ACC112 (cell line): Measurements from ENCODE around the gene AMH.

Source experiments
- H2AFZ ChIP-seq: fragments of 200-600 bp; sonication (generic); one replicate; pipeline ENCODE4 v1.6.0; 2017; ENCODE audit warnings: antibody characterized with exemption, low read length; ENCODE audit not compliant: unreplicated experiment
- H3K27ac ChIP-seq: fragments of 200-600 bp; sonication (generic); 2 replicates; pipeline ENCODE4 v1.5.1; 2014; ENCODE audit warnings: low read depth, mild to moderate bottlenecking, antibody characterized with exemption, low read length, moderate library complexity
- H3K27me3 ChIP-seq: fragments of 200-600 bp; sonication (generic); 2 replicates; pipeline ENCODE4 v1.6.1; 2014; ENCODE audit warnings: mild to moderate bottlenecking, antibody characterized with exemption, low read length, moderate library complexity, mixed read lengths; ENCODE audit not compliant: insufficient read depth
- H3K36me3 ChIP-seq: fragments of 200-600 bp; sonication (generic); 2 replicates; pipeline ENCODE4 v1.6.1; 2016; ENCODE audit warnings: mild to moderate bottlenecking, antibody characterized with exemption, low read length, moderate library complexity, mixed read lengths; ENCODE audit not compliant: insufficient read depth
- H3K4me1 ChIP-seq: fragments of 200-600 bp; sonication (generic); one replicate; pipeline ENCODE4 v1.6.1; 2016; ENCODE audit warnings: low read length, mixed read lengths; ENCODE audit not compliant: insufficient read depth, unreplicated experiment, control insufficient read depth
- H3K4me3 ChIP-seq: fragments of 200-600 bp; sonication (generic); 2 replicates; pipeline ENCODE4 v1.5.1; 2014; ENCODE audit warnings: mild to moderate bottlenecking, low read depth, low read length
- H3K79me2 ChIP-seq: fragments of 200-600 bp; sonication (generic); one replicate; pipeline ENCODE4 v1.6.0; 2016; ENCODE audit warnings: low read length; ENCODE audit not compliant: control insufficient read depth, unreplicated experiment, insufficient read depth

The AMH gene

DNA sequence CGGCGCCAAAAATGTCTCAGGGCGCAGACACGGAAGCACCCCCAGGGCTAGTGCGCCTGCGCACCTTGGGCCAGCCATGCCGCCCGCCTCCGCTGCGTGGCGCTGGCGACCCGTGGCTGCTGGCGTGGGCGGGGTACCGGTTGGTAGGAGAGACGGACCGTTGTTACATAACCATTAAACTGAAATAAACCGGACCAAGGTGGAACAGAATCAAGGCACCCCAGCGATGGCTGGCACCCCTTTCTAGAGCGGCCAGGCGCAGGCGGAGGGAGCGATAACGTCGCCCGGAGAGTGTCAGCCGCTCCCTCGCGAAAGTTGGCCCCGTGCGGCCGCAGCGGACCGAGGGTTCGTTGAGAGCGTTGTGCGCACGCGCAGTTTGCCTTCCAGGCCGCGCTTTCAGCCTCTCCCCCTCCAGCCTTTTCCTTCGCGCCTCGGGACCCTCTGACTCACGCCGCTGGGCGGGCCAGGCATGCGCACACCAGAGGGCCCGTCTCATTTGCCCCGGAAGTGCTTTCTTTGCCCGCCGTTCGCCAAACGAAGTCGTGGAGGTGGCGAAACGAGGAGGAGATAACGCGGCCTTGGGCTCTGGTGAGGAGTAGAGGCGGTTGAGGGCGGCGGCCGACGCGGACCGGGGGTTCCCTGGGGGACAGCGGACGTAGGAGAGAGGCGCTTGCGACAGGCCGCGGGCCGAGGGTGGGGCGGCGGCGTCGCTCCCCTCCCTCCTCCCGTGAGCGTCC lies 12.6 kb upstream of the AMH start, which contains the start of the genes PLEKHJ1 and SF3A2:
TSS of gene PLEKHJ1 (minus strand) at position 16 of the 737 bp plus-strand sequence. CDS start 81 bp downstream, outside the sequence.
TSS of gene SF3A2 (plus strand) at position 511 of the 737 bp plus-strand sequence. CDS start 6,595 bp downstream, outside the sequence.
- Histone ChIP-seq H3K4me1 (peaks cover 24% of the 10 kb centered on the region), H3K79me2 (peaks cover 77% of the 10 kb centered on the region), H3K36me3 (no peaks in the 10 kb centered on the region), H2AFZ (peak within 1 kb of the TSS; percentile 58), H3K27me3 (no peaks in the 10 kb centered on the region), H3K27ac (peak within 1 kb of the TSS; percentile 91), H3K4me3 (peak within 1 kb of the TSS; percentile 94)

GRCh38 chr19:2237051-2237868 lies 11.9 kb upstream of the AMH start:
- H3K36me3 ChIP-seq, result no peaks in the 10 kb centered on the region
- H3K27ac ChIP-seq, result peak overlapping the region; percentile 91
- peaks cover 24% of the 10 kb centered on the region for H3K4me1 ChIP-seq
- H3K79me2 ChIP-seq, result peaks cover 85% of the 10 kb centered on the region
- H2AFZ ChIP-seq, result no peak overlapping the region
- no peaks in the 10 kb centered on the region for H3K27me3 ChIP-seq
- H3K4me3 ChIP-seq, result peak overlapping the region; percentile 94

- no peaks in the 10 kb centered on the region for H3K27me3 ChIP-seq
- peaks cover 24% of the 10 kb centered on the region for H3K4me1 ChIP-seq
- peak overlapping the region; percentile 94 for H3K4me3 ChIP-seq
- no peak overlapping the region for H3K27ac ChIP-seq
- peaks cover 91% of the 10 kb centered on the region for H3K79me2 ChIP-seq
- no peaks in the 10 kb centered on the region for H3K36me3 ChIP-seq
- H2AFZ ChIP-seq, result no peak overlapping the region
Measured at GRCh38 chr19:2237869-2238153, 11.3 kb upstream of the AMH start.

DNA sequence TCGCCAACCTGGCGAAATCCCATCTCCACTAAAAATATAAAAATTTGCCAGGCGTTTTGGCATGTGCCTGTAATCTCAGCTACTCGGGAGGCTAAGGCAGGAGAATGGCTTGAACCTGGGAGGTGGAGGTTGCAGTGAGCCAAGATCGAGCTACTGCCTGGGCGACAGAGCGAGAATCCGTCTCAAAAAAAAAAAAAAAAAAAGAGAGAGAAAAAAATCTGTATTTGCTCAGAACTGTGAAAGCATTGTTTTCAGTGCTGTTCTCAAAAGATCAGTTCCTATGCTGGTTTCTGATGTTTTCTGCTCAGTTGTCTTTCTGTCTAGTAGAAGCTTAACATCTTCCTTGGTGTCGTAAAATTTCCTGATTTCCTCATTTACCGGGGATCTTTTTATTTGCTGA lies 9.9 kb upstream of the AMH start:
- Histone ChIP-seq H3K27ac (peak overlapping the region; percentile 41; the same call in 1 of the 2 replicates), H3K27me3 (no peaks in the 10 kb centered on the region), H3K4me1 (peaks cover 24% of the 10 kb centered on the region), H3K4me3 (peak overlapping the region; percentile 94), H3K36me3 (no peaks in the 10 kb centered on the region), H2AFZ (no peak overlapping the region), H3K79me2 (peaks cover 92% of the 10 kb centered on the region)

GRCh38 chr19:2239771-2240770 lies 9.1 kb upstream of the AMH start:
- peaks cover 83% of the 10 kb centered on the region for H3K79me2 ChIP-seq
- no peaks in the 10 kb centered on the region for H3K27me3 ChIP-seq
- H3K4me3 ChIP-seq, result peak overlapping the region; percentile 94
- peaks cover 24% of the 10 kb centered on the region for H3K4me1 ChIP-seq
- no peak overlapping the region for H2AFZ ChIP-seq
- peak overlapping the region; percentile 41; the same call in 1 of the 2 replicates for H3K27ac ChIP-seq
- no peaks in the 10 kb centered on the region for H3K36me3 ChIP-seq

DNA sequence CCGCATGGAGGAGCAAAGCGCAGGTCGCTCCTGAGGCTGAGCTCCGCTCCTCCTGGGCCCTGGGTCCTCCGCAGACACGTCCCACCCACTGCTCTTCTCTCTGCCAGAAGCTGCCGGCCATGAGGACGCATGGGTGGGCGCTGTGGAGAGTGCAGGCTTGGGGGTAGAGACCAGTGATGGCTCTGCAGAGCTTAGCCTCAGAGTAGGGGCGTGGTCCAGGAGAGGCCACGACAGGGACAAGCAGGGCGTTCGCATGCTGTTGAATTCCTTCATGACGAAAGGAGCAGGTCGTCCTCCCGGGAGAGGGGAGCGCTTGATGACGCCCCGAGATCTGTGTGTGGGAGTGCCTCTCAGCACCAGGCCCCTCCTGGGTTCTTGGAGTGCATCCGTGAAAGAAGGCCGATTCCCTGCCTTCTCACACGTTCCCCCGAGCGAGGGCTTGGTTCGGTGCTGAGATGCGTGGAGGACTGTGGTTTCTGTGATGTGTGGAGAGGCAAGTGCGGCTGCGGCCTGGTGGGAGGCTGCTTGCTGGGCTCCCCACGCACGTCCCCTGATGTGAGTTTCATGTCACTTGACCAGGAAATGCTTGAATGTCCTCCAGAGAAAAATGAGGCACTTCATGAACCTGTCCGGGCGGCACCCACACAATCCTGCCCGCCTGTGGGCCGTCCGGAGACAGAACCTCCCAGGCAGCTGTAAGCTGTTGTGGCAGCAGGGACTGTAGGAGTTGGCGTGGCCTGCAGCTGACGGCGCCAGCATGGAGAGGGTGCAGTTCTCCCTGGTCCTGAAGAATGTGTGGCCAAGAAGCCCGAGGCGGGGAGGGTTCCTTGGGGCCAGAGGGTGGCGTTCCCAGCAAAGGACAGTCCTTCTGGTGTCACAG lies 8.0 kb upstream of the AMH start:
- Histone ChIP-seq H3K27ac (no peak overlapping the region), H2AFZ (no peak overlapping the region), H3K4me1 (peaks cover 24% of the 10 kb centered on the region), H3K79me2 (peaks cover 72% of the 10 kb centered on the region), H3K27me3 (no peaks in the 10 kb centered on the region), H3K36me3 (no peaks in the 10 kb centered on the region), H3K4me3 (peak overlapping the region; percentile 94)

GRCh38 chr19:2242092-2242537 lies 7.0 kb upstream of the AMH start:
- H3K4me1 ChIP-seq, result peaks cover 28% of the 10 kb centered on the region

GRCh38 chr19:2242816-2243215 lies 6.3 kb upstream of the AMH start:
- Histone ChIP-seq H3K79me2 (peaks cover 64% of the 10 kb centered on the region), H3K4me3 (no peak overlapping the region), H3K36me3 (0 out of 2 replicates have a peak, but pooled peaks cover 2% of the 10 kb centered on the region), H3K4me1 (peaks cover 26% of the 10 kb centered on the region), H3K27ac (no peak overlapping the region), H3K27me3 (no peaks in the 10 kb centered on the region), H2AFZ (no peak overlapping the region)

More at GRCh38 chr19:2242092-2242537, 7.0 kb upstream of the AMH start:
- Histone ChIP-seq H3K79me2 (peaks cover 71% of the 10 kb centered on the region), H3K27ac (no peak overlapping the region), H3K4me3 (no peak overlapping the region), H2AFZ (no peak overlapping the region), H3K36me3 (no peaks in the 10 kb centered on the region), H3K27me3 (no peaks in the 10 kb centered on the region)

GRCh38 chr19:2243274-2244124 lies 5.6 kb upstream of the AMH start:
- H3K36me3 ChIP-seq, result 0 out of 2 replicates have a peak, but pooled peaks cover 2% of the 10 kb centered on the region
- peaks cover 57% of the 10 kb centered on the region for H3K79me2 ChIP-seq
- no peaks in the 10 kb centered on the region for H3K27me3 ChIP-seq
- H3K27ac ChIP-seq, result no peak overlapping the region
- H2AFZ ChIP-seq, result no peak overlapping the region
- peaks cover 19% of the 10 kb centered on the region for H3K4me1 ChIP-seq
- H3K4me3 ChIP-seq, result no peak overlapping the region
